ENCODE measurements around the gene SLC6A4. TPM values are rescaled to one million over a fixed set of nuclear protein-coding genes. Genes with fewer than 3 reads are reported as not detected.

SLC6A4 gene
- total RNA-seq, 4 donors from 2014 or later = 0.11 to 0.50 (median 0.27) TPM

- Histone ChIP-seq H3K27me3 (no peaks in the 10 kb centered on the region), H3K36me3 (peaks cover 0 to 12% (median 5%) of the 10 kb centered on the region in 4 donors), H3K4me1 (peaks cover 0 to 25% (median 15%) of the 10 kb centered on the region in 4 donors), H3K9me3 (no peaks in the 10 kb centered on the region), H3K27ac (replicated peaks in 1 of 4) (no peak overlapping the region), H3K4me3 (no peak overlapping the region)
- intact Hi-C loops (cut with DNase I) = no loop called here
- 67% methylated on average over 1 of the region's 1 CpG for WGBS
- no peak for DNase-seq (ENCODE audit: extremely low spot score)
- TF ChIP-seq POLR2AphosphoS5 (IDR thresholded peaks at IDR 0.05) = no peak
- TF ChIP-seq CTCF (IDR thresholded peaks at IDR 0.05) = no peak
- TF ChIP-seq POLR2A (IDR thresholded peaks at IDR 0.05; ENCODE audit: low read depth) = no peak
Observed at GRCh38 chr17:30165960-30166359, 69.5 kb downstream of the SLC6A4 start.

GRCh38 chr17:30165147-30165546, 70.3 kb downstream of the SLC6A4 start:
- Histone ChIP-seq H3K4me1 (peaks cover 0 to 28% (median 20%) of the 10 kb centered on the region in 4 donors), H3K9me3 (no peaks in the 10 kb centered on the region), H3K4me3 (no peak overlapping the region), H3K36me3 (peaks cover 0 to 12% (median 5%) of the 10 kb centered on the region in 4 donors), H3K27ac (replicated peaks in 1 of 4) (no peak overlapping the region), H3K27me3 (no peaks in the 10 kb centered on the region)
- DNase-seq (ENCODE audit: extremely low spot score) = no peak
- TF ChIP-seq POLR2AphosphoS5 (IDR thresholded peaks at IDR 0.05) (no peak), EP300 (IDR thresholded peaks at IDR 0.05) (no peak), CTCF (IDR thresholded peaks at IDR 0.05) (no peak), POLR2A (IDR thresholded peaks at IDR 0.05; ENCODE audit: low read depth) (no peak)
- 82% methylated on average over 3 of the region's 3 CpGs for WGBS
- intact Hi-C loops (cut with DNase I) = no loop called here

GRCh38 chr17:30164531-30164930, 71.0 kb downstream of the SLC6A4 start:
- no peak for DNase-seq (ENCODE audit: extremely low spot score)

GRCh38 chr17:30161601-30162000, 73.9 kb downstream of the SLC6A4 start:
- H3K9me3 ChIP-seq = no peaks in the 10 kb centered on the region
- no peaks in the 10 kb centered on the region for H3K27me3 ChIP-seq
- H3K36me3 ChIP-seq = peaks cover 0 to 18% (median 7%) of the 10 kb centered on the region in 4 donors
- intact Hi-C loops (cut with DNase I) = no loop called here
- H3K4me3 ChIP-seq = no peak overlapping the region
- H3K4me1 ChIP-seq = peaks cover 0 to 28% (median 23%) of the 10 kb centered on the region in 4 donors
- DNase-seq (ENCODE audit: extremely low spot score) = no peak
- H3K27ac ChIP-seq (replicated peaks in 1 of 4) = peak overlapping the region; percentile 24 to 69 (median 55)
- TF ChIP-seq POLR2A (IDR thresholded peaks at IDR 0.05; ENCODE audit: low read depth) (no peak), POLR2AphosphoS5 (IDR thresholded peaks at IDR 0.05) (no peak), EP300 (IDR thresholded peaks at IDR 0.05) (no peak), CTCF (IDR thresholded peaks at IDR 0.05) (no peak)

More at GRCh38 chr17:30164531-30164930, 71.0 kb downstream of the SLC6A4 start:
- no peak overlapping the region for H3K4me3 ChIP-seq
- peaks cover 0 to 12% (median 6%) of the 10 kb centered on the region in 4 donors for H3K36me3 ChIP-seq
- H3K4me1 ChIP-seq = peaks cover 0 to 28% (median 20%) of the 10 kb centered on the region in 4 donors
- TF ChIP-seq CTCF (IDR thresholded peaks at IDR 0.05) (no peak), POLR2AphosphoS5 (IDR thresholded peaks at IDR 0.05) (no peak), POLR2A (IDR thresholded peaks at IDR 0.05; ENCODE audit: low read depth) (no peak), EP300 (IDR thresholded peaks at IDR 0.05) (no peak)
- intact Hi-C loops (cut with DNase I) = no loop called here
- WGBS = 98% methylated on average over 4 of the region's 4 CpGs
- no peaks in the 10 kb centered on the region for H3K9me3 ChIP-seq
- no peak overlapping the region for H3K27ac ChIP-seq (replicated peaks in 1 of 4)
- no peaks in the 10 kb centered on the region for H3K27me3 ChIP-seq
